Neuron (in vitro differentiated cells): ENCODE measurements around the gene CCR4.
"Not testable (repeated sequence)": the region's sequence is repeated elsewhere in the genome, so short reads cannot be mapped to it uniquely, and the experiment has no call there.

Source experiments
- H2AFZ ChIP-seq: one replicate; pipeline ENCODE4 v1.6.1; 2013; ENCODE audit warnings: low read depth, mild to moderate bottlenecking, inconsistent platforms, low read length, moderate library complexity
- H3K27me3 ChIP-seq: one replicate; pipeline ENCODE4 v1.6.1; 2013; ENCODE audit warnings: low read length; ENCODE audit not compliant: insufficient read depth
- H3K36me3 ChIP-seq: one replicate; pipeline ENCODE4 v1.6.1; 2013; ENCODE audit warnings: low read length; ENCODE audit not compliant: insufficient read depth
- H3K4me1 ChIP-seq: one replicate; pipeline ENCODE4 v1.6.1; 2013; ENCODE audit warnings: low read length; ENCODE audit not compliant: insufficient read depth
- H3K4me3 ChIP-seq: 2 replicates; pipeline ENCODE4 v1.5.1; 2013; ENCODE audit warnings: mild to moderate bottlenecking, low read length, moderate library complexity
- H3K9me3 ChIP-seq: one replicate; pipeline ENCODE4 v1.6.1; 2013; ENCODE audit warnings: low read length

Gene CCR4

GRCh38 chr3:32939531-32940284, 11.7 kb upstream of the CCR4 start:
- not testable (repeated sequence) for H2AFZ ChIP-seq, H3K9me3 ChIP-seq, H3K36me3 ChIP-seq, H3K4me1 ChIP-seq, H3K27me3 ChIP-seq, H3K4me3 ChIP-seq

- Histone ChIP-seq H3K9me3 (peaks cover 2% of the 10 kb centered on the region), H2AFZ (no peak overlapping the region), H3K4me3 (no peak overlapping the region), H3K27me3 (no peaks in the 10 kb centered on the region), H3K4me1 (no peaks in the 10 kb centered on the region), H3K36me3 (no peaks in the 10 kb centered on the region)
Observed at GRCh38 chr3:32940726-32941125, 10.7 kb upstream of the CCR4 start.

- Histone ChIP-seq H3K36me3 (no peaks in the 10 kb centered on the region), H3K9me3 (no peaks in the 10 kb centered on the region), H3K4me1 (no peaks in the 10 kb centered on the region), H3K4me3 (no peak overlapping the region), H2AFZ (no peak overlapping the region), H3K27me3 (no peaks in the 10 kb centered on the region)
Observed at GRCh38 chr3:32945136-32945535, 6.3 kb upstream of the CCR4 start.

GRCh38 chr3:32945598-32945997, 5.8 kb upstream of the CCR4 start:
- H3K36me3 ChIP-seq, H2AFZ ChIP-seq, H3K4me1 ChIP-seq, H3K27me3 ChIP-seq, H3K4me3 ChIP-seq, H3K9me3 ChIP-seq: not testable (repeated sequence)

- Histone ChIP-seq H3K9me3 (no peaks in the 10 kb centered on the region), H3K36me3 (no peaks in the 10 kb centered on the region), H3K27me3 (no peaks in the 10 kb centered on the region), H2AFZ (no peak overlapping the region), H3K4me1 (no peaks in the 10 kb centered on the region), H3K4me3 (no peak overlapping the region)
Observed at GRCh38 chr3:32946973-32947788, 4.3 kb upstream of the CCR4 start.

GRCh38 chr3:32947789-32948238, 3.6 kb upstream of the CCR4 start:
- H2AFZ ChIP-seq: no peak overlapping the region

GRCh38 chr3:32948625-32949445, 2.6 kb upstream of the CCR4 start:
- H3K4me1 ChIP-seq: no peaks in the 10 kb centered on the region
- no peaks in the 10 kb centered on the region for H3K36me3 ChIP-seq
- H3K9me3 ChIP-seq: no peaks in the 10 kb centered on the region
- H2AFZ ChIP-seq: no peak overlapping the region
- H3K4me3 ChIP-seq: no peak overlapping the region
- no peaks in the 10 kb centered on the region for H3K27me3 ChIP-seq

More at GRCh38 chr3:32947789-32948238, 3.6 kb upstream of the CCR4 start:
- H3K36me3 ChIP-seq: no peaks in the 10 kb centered on the region
- H3K9me3 ChIP-seq: no peaks in the 10 kb centered on the region
- H3K27me3 ChIP-seq: no peaks in the 10 kb centered on the region
- no peaks in the 10 kb centered on the region for H3K4me1 ChIP-seq
- H3K4me3 ChIP-seq: no peak overlapping the region

- H3K9me3 ChIP-seq: no peaks in the 10 kb centered on the region
- H3K27me3 ChIP-seq: no peaks in the 10 kb centered on the region
- no peaks in the 10 kb centered on the region for H3K4me1 ChIP-seq
Observed at GRCh38 chr3:32950516-32950915, 928 bp upstream of the CCR4 start.

GRCh38 chr3:32952369-32953077, 1.1 kb downstream of the CCR4 start:
- Histone ChIP-seq H3K36me3 (no peaks in the 10 kb centered on the region), H3K9me3 (no peaks in the 10 kb centered on the region), H2AFZ (no peak overlapping the region), H3K4me1 (no peaks in the 10 kb centered on the region), H3K4me3 (no peak overlapping the region), H3K27me3 (no peaks in the 10 kb centered on the region)

More at GRCh38 chr3:32950516-32950915, 928 bp upstream of the CCR4 start:
- Histone ChIP-seq H3K36me3 (no peaks in the 10 kb centered on the region), H3K4me3 (no peak overlapping the region), H2AFZ (no peak overlapping the region)

GRCh38 chr3:32954506-32954905, 3.1 kb downstream of the CCR4 start:
- H3K36me3 ChIP-seq: no peaks in the 10 kb centered on the region

GRCh38 chr3:32956750-32957570, 5.5 kb downstream of the CCR4 start:
- Histone ChIP-seq H3K4me3 (no peak overlapping the region), H3K36me3 (no peaks in the 10 kb centered on the region), H3K9me3 (no peaks in the 10 kb centered on the region), H2AFZ (no peak overlapping the region), H3K27me3 (no peaks in the 10 kb centered on the region), H3K4me1 (no peaks in the 10 kb centered on the region)

More at GRCh38 chr3:32954506-32954905, 3.1 kb downstream of the CCR4 start:
- no peak overlapping the region for H2AFZ ChIP-seq
- no peaks in the 10 kb centered on the region for H3K4me1 ChIP-seq
- H3K4me3 ChIP-seq: no peak overlapping the region
- H3K27me3 ChIP-seq: no peaks in the 10 kb centered on the region
- no peaks in the 10 kb centered on the region for H3K9me3 ChIP-seq

- H3K9me3 ChIP-seq: no peaks in the 10 kb centered on the region
- H2AFZ ChIP-seq: no peak overlapping the region
- H3K4me1 ChIP-seq: no peaks in the 10 kb centered on the region
Observed at GRCh38 chr3:32958509-32958908, 7.1 kb downstream of the CCR4 start.

More at GRCh38 chr3:32958509-32958908, 7.1 kb downstream of the CCR4 start:
- Histone ChIP-seq H3K4me3 (no peak overlapping the region), H3K36me3 (no peaks in the 10 kb centered on the region), H3K27me3 (no peaks in the 10 kb centered on the region)
